Astrocyte (in vitro differentiated cells and primary cell): ENCODE data around the gene OR51F1. TPM values are rescaled to one million over a fixed set of nuclear protein-coding genes. Genes with fewer than 3 reads are reported as not detected.
"Not testable (repeated sequence)": the region's sequence is repeated elsewhere in the genome, so short reads cannot be mapped to it uniquely, and the experiment has no call there.

Experiments used
- DNase-seq: peaks from one replicate; pipeline ENCODE4 v3.0.0-alpha.2; 2010; ENCODE audit warnings: low read depth
- FAIRE-seq: peaks from 2 replicates; lab custom pipeline; 2011; peaks lifted over from hg19 to GRCh38; lab: Jason Lieb, UNC
- H2AFZ ChIP-seq: 2 replicates; pipeline ENCODE4 v1.6.0; 2012; ENCODE audit warnings: low read depth, low read length, inconsistent platforms
- H3K27ac ChIP-seq: 2 replicates; pipeline ENCODE4 v1.5.1; 2011; ENCODE audit warnings: low read depth, low read length, inconsistent platforms
- H3K27me3 ChIP-seq: 2 replicates; pipeline ENCODE4 v1.6.0; 2011; ENCODE audit warnings: low read length, inconsistent platforms; ENCODE audit not compliant: insufficient read depth
- H3K36me3 ChIP-seq: 2 replicates; pipeline ENCODE4 v1.5.1; 2011; ENCODE audit warnings: low read length, inconsistent platforms; ENCODE audit not compliant: insufficient read depth
- H3K4me1 ChIP-seq: 2 replicates; pipeline ENCODE4 v1.5.1; 2011; ENCODE audit warnings: low read length, inconsistent platforms; ENCODE audit not compliant: insufficient read depth
- H3K4me2 ChIP-seq: 2 replicates; pipeline ENCODE4 v1.6.0; 2012; ENCODE audit warnings: low read length, inconsistent platforms
- H3K4me3 ChIP-seq: 2 replicates; pipeline ENCODE4 v1.5.1; 2011; ENCODE audit warnings: low read depth, mild to moderate bottlenecking, low read length, inconsistent platforms; ENCODE audit not compliant: insufficient read depth
- H3K79me2 ChIP-seq: 2 replicates; pipeline ENCODE4 v1.6.0; 2012; ENCODE audit warnings: mild to moderate bottlenecking, low read length, inconsistent platforms; ENCODE audit not compliant: insufficient read depth
- H3K9ac ChIP-seq: 2 replicates; pipeline ENCODE4 v1.6.0; 2012; ENCODE audit warnings: mild to moderate bottlenecking, low read length, inconsistent platforms
- H3K9me3 ChIP-seq: 2 replicates; pipeline ENCODE4 v1.5.1; 2012; ENCODE audit warnings: low read depth, mild to moderate bottlenecking, low read length, inconsistent platforms; ENCODE audit not compliant: insufficient read depth
- H4K20me1 ChIP-seq: 2 replicates; pipeline ENCODE4 v1.6.0; 2012; ENCODE audit warnings: low read length, inconsistent platforms; ENCODE audit not compliant: insufficient read depth
- H3K27ac Mint-ChIP-seq: one replicate; pipeline ENCODE4 v1.8.0; 2021; ENCODE audit warnings: mild to moderate bottlenecking, mixed read lengths; ENCODE audit not compliant: unreplicated experiment
- H3K27me3 Mint-ChIP-seq: one replicate; pipeline ENCODE4 v1.8.0; 2021; ENCODE audit warnings: low read depth, mixed read lengths; ENCODE audit not compliant: unreplicated experiment
- H3K36me3 Mint-ChIP-seq: one replicate; pipeline ENCODE4 v1.8.0; 2021; ENCODE audit warnings: low read depth, mixed read lengths; ENCODE audit not compliant: unreplicated experiment
- H3K4me1 Mint-ChIP-seq: one replicate; pipeline ENCODE4 v1.8.0; 2021; ENCODE audit warnings: low read depth, mixed read lengths; ENCODE audit not compliant: unreplicated experiment
- H3K4me3 Mint-ChIP-seq: one replicate; pipeline ENCODE4 v1.8.0; 2021; ENCODE audit warnings: mild to moderate bottlenecking, moderate library complexity, mixed read lengths; ENCODE audit not compliant: unreplicated experiment
- H3K9me3 Mint-ChIP-seq: one replicate; pipeline ENCODE4 v1.8.0; 2021; ENCODE audit warnings: mild to moderate bottlenecking, mixed read lengths; ENCODE audit not compliant: unreplicated experiment
- CTCF ChIP-seq: IDR thresholded peaks from 2 replicates; pipeline ENCODE4 v1.5.1; 2011; ENCODE audit warnings: low read depth, mild to moderate bottlenecking, inconsistent platforms, low read length, moderate library complexity; ENCODE audit not compliant: insufficient read depth
- EZH2 ChIP-seq: IDR thresholded peaks from 2 replicates; pipeline ENCODE4 v1.6.1; 2012; ENCODE audit warnings: mild to moderate bottlenecking, low read length, inconsistent platforms; ENCODE audit not compliant: insufficient read depth
- total RNA-seq: library from RNA; stranded (reverse); gene quantifications from 2 replicates; pipeline ENCODE4 v1.2.1, GENCODE V29; 2021

OR51F1 gene
- total RNA-seq, 1 donor from 2014 or later = not detected

GRCh38 chr11:4804280-4804679 is 34.5 kb upstream of the OR51F1 start, which contains the start of gene OR52R1:
Gene OR52R1, minus strand, starts transcription at chr11:4804380. Its CDS starts 0 bp downstream, at chr11:4804380.
- DNase-seq (no peak), FAIRE-seq (no peak)
- Mint-ChIP-seq H3K36me3 (no peaks in the 10 kb centered on the region), H3K27me3 (peaks cover 3% of the 10 kb centered on the region), H3K27ac (no peak within 1 kb of the TSS), H3K4me3 (no peak within 1 kb of the TSS), H3K9me3 (peaks cover 1% of the 10 kb centered on the region), H3K4me1 (peaks cover 2% of the 10 kb centered on the region)
- no peaks in the 10 kb centered on the region for H3K9me3 ChIP-seq
- no peak within 1 kb of the TSS for H3K27ac ChIP-seq
- no peaks in the 10 kb centered on the region for H3K4me1 ChIP-seq
- no peak within 1 kb of the TSS for H3K4me2 ChIP-seq
- no peaks in the 10 kb centered on the region for H3K27me3 ChIP-seq
- H3K79me2 ChIP-seq = no peaks in the 10 kb centered on the region
- H3K9ac ChIP-seq = no peak within 1 kb of the TSS
- no peak within 1 kb of the TSS for H3K4me3 ChIP-seq
- no peaks in the 10 kb centered on the region for H3K36me3 ChIP-seq
- TF ChIP-seq EZH2 = no peak
- no peak for TF ChIP-seq CTCF
- no peak within 1 kb of the TSS for H2AFZ ChIP-seq
- no peaks in the 10 kb centered on the region for H4K20me1 ChIP-seq

- not testable (repeated sequence) for H3K36me3 ChIP-seq, H3K9me3 Mint-ChIP-seq, H3K27ac Mint-ChIP-seq, H3K9me3 ChIP-seq, H3K36me3 Mint-ChIP-seq, H3K9ac ChIP-seq, H3K4me2 ChIP-seq, H3K4me3 Mint-ChIP-seq, H3K27me3 ChIP-seq, H3K79me2 ChIP-seq, FAIRE-seq, H3K27ac ChIP-seq, H3K4me1 ChIP-seq, H3K27me3 Mint-ChIP-seq, H4K20me1 ChIP-seq, DNase-seq, H3K4me3 ChIP-seq, H2AFZ ChIP-seq, H3K4me1 Mint-ChIP-seq
Observed at GRCh38 chr11:4801316-4801715, 31.6 kb upstream of the OR51F1 start.

- H3K4me3 ChIP-seq = no peak overlapping the region
- peaks cover 1% of the 10 kb centered on the region for H3K9me3 Mint-ChIP-seq
- no peaks in the 10 kb centered on the region for H3K36me3 ChIP-seq
- H3K9ac ChIP-seq = no peak overlapping the region
- no peaks in the 10 kb centered on the region for H4K20me1 ChIP-seq
- DNase-seq (no peak), FAIRE-seq (no peak)
- no peaks in the 10 kb centered on the region for H3K4me1 Mint-ChIP-seq
- H3K36me3 Mint-ChIP-seq = no peaks in the 10 kb centered on the region
- no peak overlapping the region for H2AFZ ChIP-seq
- H3K4me2 ChIP-seq = no peak overlapping the region
- H3K27me3 ChIP-seq = no peaks in the 10 kb centered on the region
- TF ChIP-seq EZH2 (no peak), CTCF (no peak)
- no peaks in the 10 kb centered on the region for H3K9me3 ChIP-seq
- H3K27ac Mint-ChIP-seq = no peak overlapping the region
- H3K27ac ChIP-seq = no peak overlapping the region
- peaks cover 3% of the 10 kb centered on the region for H3K27me3 Mint-ChIP-seq
- H3K79me2 ChIP-seq = no peaks in the 10 kb centered on the region
- no peak overlapping the region for H3K4me3 Mint-ChIP-seq
- no peaks in the 10 kb centered on the region for H3K4me1 ChIP-seq
Observed at GRCh38 chr11:4798427-4799183, 28.9 kb upstream of the OR51F1 start.
